Measurements from ENCODE around the gene C1QL1.

C1QL1 gene

GRCh38 chr17:44928136-44928535 lies 40.0 kb downstream of the C1QL1 start:
- no peak for DNase-seq

GRCh38 chr17:44927696-44928095 lies 40.4 kb downstream of the C1QL1 start:
- DNase-seq = no peak

GRCh38 chr17:44926821-44927525 lies 41.1 kb downstream of the C1QL1 start:
- no peak for DNase-seq

GRCh38 chr17:44925731-44926697 lies 42.1 kb downstream of the C1QL1 start:
- DNase-seq = no peak

- no peak for DNase-seq
These were observed 44.0 kb downstream of the C1QL1 start for GRCh38 chr17:44924107-44924544.

- DNase-seq = no peak
These were observed 45.2 kb downstream of the C1QL1 start for GRCh38 chr17:44922746-44923470.

- no peak for DNase-seq
These were observed 46.0 kb downstream of the C1QL1 start for GRCh38 chr17:44922136-44922535.

GRCh38 chr17:44921122-44921882 lies 46.8 kb downstream of the C1QL1 start:
- DNase-seq = no peak

GRCh38 chr17:44920565-44920940 lies 47.5 kb downstream of the C1QL1 start:
- no peak for DNase-seq

- peak; percentile 44 for DNase-seq
These were observed 48.1 kb downstream of the C1QL1 start for GRCh38 chr17:44919885-44920564.

GRCh38 chr17:44919411-44919810 lies 48.7 kb downstream of the C1QL1 start:
- DNase-seq = no peak

- DNase-seq = no peak
These were observed 50.1 kb downstream of the C1QL1 start for GRCh38 chr17:44918006-44918405.

GRCh38 chr17:44917456-44917855 lies 50.6 kb downstream of the C1QL1 start:
- DNase-seq = no peak

- DNase-seq = no peak
These were observed 51.3 kb downstream of the C1QL1 start for GRCh38 chr17:44916781-44917241.

GRCh38 chr17:44915862-44916780 lies 52.0 kb downstream of the C1QL1 start:
- no peak for DNase-seq

GRCh38 chr17:44915321-44915726 lies 52.8 kb downstream of the C1QL1 start, which contains the start of gene GFAP:
GFAP (minus strand) TSS chr17:44915500; CDS start chr17:44915486, 14 bp downstream.
- no peak for DNase-seq

GRCh38 chr17:44914698-44915271 lies 53.3 kb downstream of the C1QL1 start:
- no peak for DNase-seq

- DNase-seq = no peak
These were observed 54.0 kb downstream of the C1QL1 start for GRCh38 chr17:44914148-44914547.

GRCh38 chr17:44913676-44914075 lies 54.4 kb downstream of the C1QL1 start:
- DNase-seq = no peak
